ENCODE results near the gene NAPA.

NAPA gene

GRCh38 chr19:47529018-47529742, 14.3 kb upstream of the NAPA start:
- Histone ChIP-seq H4K20me1 (ENCODE audit: insufficient read depth, low read length) (no peaks in the 10 kb centered on the region), H3K27ac (ENCODE audit: low read depth, low read length, poor library complexity, severe bottlenecking) (no peak overlapping the region), H3K27me3 (ENCODE audit: insufficient read depth, low read length) (peaks cover 5% of the 10 kb centered on the region; the same call in 1 of the 2 replicates), H3K9ac (ENCODE audit: low read length) (no peak overlapping the region), H3F3A (ENCODE audit: insufficient read depth, low read length) (no peaks in the 10 kb centered on the region), H2AFZ (ENCODE audit: low read length) (no peak overlapping the region), H3K79me2 (ENCODE audit: insufficient read depth, low read length) (no peaks in the 10 kb centered on the region), H3K36me3 (ENCODE audit: insufficient read depth, low read length) (no peaks in the 10 kb centered on the region), H3K4me3 (ENCODE audit: low read depth, low read length, poor library complexity, severe bottlenecking) (no peak overlapping the region), H3K4me2 (ENCODE audit: low read length) (no peak overlapping the region), H3K9me2 (ENCODE audit: low read depth, low read length) (no peaks in the 10 kb centered on the region), H3K4me1 (ENCODE audit: insufficient read depth, low read length, severe bottlenecking) (no peaks in the 10 kb centered on the region), H3K9me3 (ENCODE audit: low read length) (no peaks in the 10 kb centered on the region)
- no peak for TF ChIP-seq EZH2 (IDR thresholded peaks at IDR 0.05; ENCODE audit: borderline replicate concordance, low read length)
- TF ChIP-seq CTCF (IDR thresholded peaks at IDR 0.05; ENCODE audit: low read length), result no peak

GRCh38 chr19:47526798-47527197, 11.9 kb upstream of the NAPA start:
- Histone ChIP-seq H2AFZ (ENCODE audit: low read length) (no peak overlapping the region), H3F3A (ENCODE audit: insufficient read depth, low read length) (no peaks in the 10 kb centered on the region), H3K4me2 (ENCODE audit: low read length) (no peak overlapping the region), H4K20me1 (ENCODE audit: insufficient read depth, low read length) (no peaks in the 10 kb centered on the region), H3K79me2 (ENCODE audit: insufficient read depth, low read length) (no peaks in the 10 kb centered on the region), H3K9me2 (ENCODE audit: low read depth, low read length) (no peaks in the 10 kb centered on the region), H3K27me3 (ENCODE audit: insufficient read depth, low read length) (peaks cover 5% of the 10 kb centered on the region; the same call in 1 of the 2 replicates), H3K36me3 (ENCODE audit: insufficient read depth, low read length) (no peaks in the 10 kb centered on the region), H3K27ac (ENCODE audit: low read depth, low read length, poor library complexity, severe bottlenecking) (no peak overlapping the region), H3K4me1 (ENCODE audit: insufficient read depth, low read length, severe bottlenecking) (no peaks in the 10 kb centered on the region), H3K9ac (ENCODE audit: low read length) (no peak overlapping the region), H3K9me3 (ENCODE audit: low read length) (no peaks in the 10 kb centered on the region), H3K4me3 (ENCODE audit: low read depth, low read length, poor library complexity, severe bottlenecking) (no peak overlapping the region)
- TF ChIP-seq CTCF (IDR thresholded peaks at IDR 0.05; ENCODE audit: low read length) (no peak), EZH2 (IDR thresholded peaks at IDR 0.05; ENCODE audit: borderline replicate concordance, low read length) (no peak)

GRCh38 chr19:47523473-47523872, 8.6 kb upstream of the NAPA start:
- peaks cover 3% of the 10 kb centered on the region for H3K4me1 ChIP-seq (ENCODE audit: insufficient read depth, low read length, severe bottlenecking)
- H3K4me2 ChIP-seq (ENCODE audit: low read length), result no peak overlapping the region

More at GRCh38 chr19:47523473-47523872, 8.6 kb upstream of the NAPA start:
- Histone ChIP-seq H3K9me3 (ENCODE audit: low read length) (no peaks in the 10 kb centered on the region), H3K27me3 (ENCODE audit: insufficient read depth, low read length) (no peaks in the 10 kb centered on the region; the same call in 1 of the 2 replicates), H3K27ac (ENCODE audit: low read depth, low read length, poor library complexity, severe bottlenecking) (no peak overlapping the region), H3K79me2 (ENCODE audit: insufficient read depth, low read length) (no peaks in the 10 kb centered on the region), H3K36me3 (ENCODE audit: insufficient read depth, low read length) (no peaks in the 10 kb centered on the region), H3K9ac (ENCODE audit: low read length) (no peak overlapping the region), H3K9me2 (ENCODE audit: low read depth, low read length) (no peaks in the 10 kb centered on the region), H2AFZ (ENCODE audit: low read length) (no peak overlapping the region), H4K20me1 (ENCODE audit: insufficient read depth, low read length) (no peaks in the 10 kb centered on the region), H3F3A (ENCODE audit: insufficient read depth, low read length) (no peaks in the 10 kb centered on the region), H3K4me3 (ENCODE audit: low read depth, low read length, poor library complexity, severe bottlenecking) (no peak overlapping the region)
- TF ChIP-seq EZH2 (IDR thresholded peaks at IDR 0.05; ENCODE audit: borderline replicate concordance, low read length) (no peak), CTCF (IDR thresholded peaks at IDR 0.05; ENCODE audit: low read length) (no peak)
